ENCODE results near the gene PI4KA. TPM values are rescaled to one million over a fixed set of nuclear protein-coding genes. Genes with fewer than 3 reads are reported as not detected.
A peak's percentile ranks its signal among the peaks of the same experiment; 100 is the strongest.
"Not testable (repeated sequence)": the region's sequence is repeated elsewhere in the genome, so short reads cannot be mapped to it uniquely, and the experiment has no call there.

The PI4KA gene
- total RNA-seq, 4 donors from 2014 or later, result 62.1 to 97.2 (median 86.9) TPM

DNA sequence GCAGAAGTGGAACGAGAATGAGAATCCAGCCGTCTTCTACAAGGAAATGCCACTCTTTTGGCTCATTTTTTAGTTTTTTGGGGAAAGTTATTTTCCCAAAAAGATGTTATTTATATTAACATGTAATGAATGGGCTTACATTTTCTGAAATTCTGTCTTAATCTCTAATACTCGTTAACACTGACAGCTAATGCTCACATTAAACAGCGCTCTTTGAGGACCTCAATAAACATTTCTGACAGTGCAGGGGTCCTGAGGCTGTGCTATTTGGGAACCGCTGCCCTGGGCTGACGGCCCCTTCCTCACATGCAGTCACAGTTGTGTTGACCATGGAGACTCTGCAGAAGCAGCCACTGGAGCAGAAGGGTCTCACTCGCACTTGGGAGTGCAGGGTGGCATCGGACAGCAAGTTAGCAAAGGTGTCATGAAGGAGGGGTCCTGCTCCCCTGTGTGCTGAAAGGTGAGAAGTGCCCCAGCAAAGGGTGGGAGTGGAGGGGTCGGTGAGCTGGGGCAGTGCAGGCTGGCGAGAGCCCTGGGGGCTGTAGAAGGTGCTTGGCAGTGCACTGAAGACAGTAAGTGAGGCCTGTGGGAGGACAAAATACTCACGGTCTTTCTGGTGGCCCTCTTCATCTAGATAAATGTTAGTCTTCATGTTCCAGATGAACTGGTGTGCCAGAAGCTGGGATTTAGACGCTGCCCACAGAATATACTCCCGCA lies 137.8 kb downstream of the PI4KA start:
- DNase-seq (ENCODE audit: low spot score) (no peak), ATAC-seq (ENCODE audit: low FRiP score) (no peak)
- TF ChIP-seq, protein P1, sequence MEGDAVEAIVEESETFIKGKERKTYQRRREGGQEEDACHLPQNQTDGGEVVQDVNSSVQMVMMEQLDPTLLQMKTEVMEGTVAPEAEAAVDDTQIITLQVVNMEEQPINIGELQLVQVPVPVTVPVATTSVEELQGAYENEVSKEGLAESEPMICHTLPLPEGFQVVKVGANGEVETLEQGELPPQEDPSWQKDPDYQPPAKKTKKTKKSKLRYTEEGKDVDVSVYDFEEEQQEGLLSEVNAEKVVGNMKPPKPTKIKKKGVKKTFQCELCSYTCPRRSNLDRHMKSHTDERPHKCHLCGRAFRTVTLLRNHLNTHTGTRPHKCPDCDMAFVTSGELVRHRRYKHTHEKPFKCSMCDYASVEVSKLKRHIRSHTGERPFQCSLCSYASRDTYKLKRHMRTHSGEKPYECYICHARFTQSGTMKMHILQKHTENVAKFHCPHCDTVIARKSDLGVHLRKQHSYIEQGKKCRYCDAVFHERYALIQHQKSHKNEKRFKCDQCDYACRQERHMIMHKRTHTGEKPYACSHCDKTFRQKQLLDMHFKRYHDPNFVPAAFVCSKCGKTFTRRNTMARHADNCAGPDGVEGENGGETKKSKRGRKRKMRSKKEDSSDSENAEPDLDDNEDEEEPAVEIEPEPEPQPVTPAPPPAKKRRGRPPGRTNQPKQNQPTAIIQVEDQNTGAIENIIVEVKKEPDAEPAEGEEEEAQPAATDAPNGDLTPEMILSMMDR (IDR thresholded peaks at IDR 0.05), result no peak

GRCh38 chr22:20718727-20719126 lies 139.9 kb downstream of the PI4KA start:
- DNase-seq (ENCODE audit: low spot score); ATAC-seq (ENCODE audit: low FRiP score): not testable (repeated sequence)

DNA sequence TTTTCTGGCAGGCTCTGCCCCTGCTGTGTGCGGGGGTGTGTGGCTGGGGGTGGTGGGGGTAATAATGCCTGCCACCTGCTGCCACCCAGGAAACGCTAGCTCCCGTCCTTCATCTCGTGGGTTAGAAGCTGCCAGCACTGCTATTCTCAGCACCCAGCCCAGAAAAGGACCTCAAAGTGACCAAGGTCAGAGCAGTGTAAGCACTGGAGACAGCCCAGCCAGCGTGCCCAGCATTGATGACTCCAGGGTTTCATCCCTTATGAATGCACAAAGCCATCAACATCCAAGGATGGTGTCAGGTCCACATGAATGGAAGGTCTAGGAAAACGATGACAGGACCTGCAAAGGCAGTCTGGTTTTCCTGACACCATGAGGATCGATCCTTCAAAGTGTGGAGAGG lies 140.6 kb downstream of the PI4KA start:
- ATAC-seq (ENCODE audit: low FRiP score); DNase-seq (ENCODE audit: low spot score): not testable (repeated sequence)

- not testable (repeated sequence) for DNase-seq (ENCODE audit: low spot score); ATAC-seq (ENCODE audit: low FRiP score)
Measured at GRCh38 chr22:20717213-20717866, 141.3 kb downstream of the PI4KA start.

- not testable (repeated sequence) for DNase-seq (ENCODE audit: low spot score); ATAC-seq (ENCODE audit: low FRiP score)
Measured at GRCh38 chr22:20713116-20713515, 145.5 kb downstream of the PI4KA start.

- not testable (repeated sequence) for DNase-seq (ENCODE audit: low spot score); ATAC-seq (ENCODE audit: low FRiP score)
Measured at GRCh38 chr22:20709966-20710365, 148.6 kb downstream of the PI4KA start.

DNA sequence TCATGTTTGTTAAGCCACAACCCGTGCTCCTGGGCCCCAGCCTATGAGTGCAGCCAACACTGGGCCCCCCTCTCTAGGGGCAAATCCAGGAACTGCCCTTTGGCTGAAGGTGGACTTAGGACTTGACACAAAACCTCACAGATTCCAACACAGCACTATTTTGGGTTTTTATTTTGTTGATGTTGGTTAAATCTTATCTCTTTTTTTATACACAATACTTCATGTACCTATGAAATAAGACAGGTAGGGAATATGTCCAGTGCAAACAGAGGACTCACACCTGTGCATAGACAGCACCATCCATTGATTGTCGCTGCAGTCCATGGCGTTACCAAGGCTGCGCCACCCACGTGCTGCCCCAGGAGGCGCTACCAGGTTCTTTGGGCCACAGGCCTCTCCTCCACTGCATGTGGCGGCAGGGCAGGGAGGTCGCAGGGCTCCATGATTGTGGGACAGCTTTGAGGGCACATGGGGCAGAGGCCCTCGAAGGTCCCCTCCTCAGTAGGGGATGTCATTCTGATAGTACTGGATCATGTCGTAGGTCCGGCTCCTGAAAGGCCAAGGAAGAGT lies 151.0 kb downstream of the PI4KA start:
- not testable (repeated sequence) for DNase-seq (ENCODE audit: low spot score); ATAC-seq (ENCODE audit: low FRiP score)

- ATAC-seq (ENCODE audit: low FRiP score), result peak; percentile 0
- DNase-seq (ENCODE audit: low spot score), result not testable (repeated sequence)
Measured at GRCh38 chr22:20703816-20704609, 154.6 kb downstream of the PI4KA start.

DNA sequence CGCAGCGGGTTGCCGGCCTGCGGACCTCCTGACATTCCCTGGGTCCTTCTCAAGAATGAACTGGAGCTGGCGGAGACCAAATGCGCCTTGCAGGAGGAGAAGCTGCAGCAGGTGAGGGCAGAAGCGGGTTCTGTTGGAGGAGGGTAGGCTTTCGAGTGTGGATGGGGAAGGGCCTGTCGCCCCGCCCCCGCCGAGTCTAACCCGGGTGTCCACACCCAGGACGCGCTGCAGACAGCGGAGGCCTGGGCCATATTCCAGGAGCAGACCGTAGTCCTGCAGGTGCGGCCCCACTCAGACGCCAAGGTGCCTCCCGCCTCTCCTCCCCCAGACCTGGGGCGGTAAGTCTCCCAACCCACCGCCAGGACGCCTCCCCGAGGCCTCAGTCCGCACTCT lies 155.2 kb downstream of the PI4KA start:
- ATAC-seq (ENCODE audit: low FRiP score), result peak; percentile 45
- DNase-seq (ENCODE audit: low spot score), result not testable (repeated sequence)

GRCh38 chr22:20702546-20703413 lies 155.8 kb downstream of the PI4KA start:
- peak; percentile 96 for DNase-seq (ENCODE audit: low spot score)
- peak; percentile 92 for ATAC-seq (ENCODE audit: low FRiP score)

DNA sequence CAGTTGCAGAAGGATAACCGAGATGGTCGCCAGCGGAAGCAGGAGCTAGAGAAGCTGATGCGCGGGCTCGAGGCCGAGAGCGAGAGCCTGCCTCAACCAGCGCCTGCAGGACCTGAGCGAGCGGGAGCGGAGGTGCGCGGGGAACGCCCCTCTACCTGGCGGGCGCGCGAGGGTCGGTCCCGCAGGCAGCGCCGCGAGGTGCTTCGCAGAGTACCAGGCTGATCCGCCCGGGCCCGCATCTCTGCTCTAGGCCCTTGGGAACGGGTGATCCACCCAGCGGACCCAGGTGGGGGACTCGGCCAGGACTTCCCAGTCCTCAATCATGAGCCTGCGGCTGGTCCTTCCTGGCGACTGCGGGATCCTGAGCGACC lies 156.5 kb downstream of the PI4KA start:
- DNase-seq (ENCODE audit: low spot score), result not testable (repeated sequence)
- ATAC-seq (ENCODE audit: low FRiP score), result peak; percentile 16

DNA sequence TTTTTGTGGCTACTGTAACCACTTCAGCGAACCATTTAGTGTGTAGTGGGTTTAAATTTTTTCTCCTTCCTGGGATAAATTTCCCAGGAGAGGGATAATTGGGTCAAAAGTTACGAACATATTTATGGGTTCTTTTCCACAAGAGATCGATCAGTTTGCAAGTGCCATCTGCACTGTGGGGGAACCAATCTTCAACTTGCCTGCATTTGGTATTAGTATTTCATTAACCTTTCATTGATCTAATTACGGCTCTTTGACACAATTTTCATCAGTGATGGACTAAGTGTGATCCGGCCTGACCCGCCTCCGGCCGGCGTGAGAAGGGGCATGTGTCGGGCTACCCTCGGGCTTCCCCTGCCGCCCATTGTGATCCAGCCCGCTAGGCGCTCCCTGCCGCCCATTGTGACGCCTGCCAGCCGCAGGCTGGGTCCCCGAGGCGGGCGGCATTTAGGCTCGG lies 156.9 kb downstream of the PI4KA start:
- not testable (repeated sequence) for ATAC-seq (ENCODE audit: low FRiP score); DNase-seq (ENCODE audit: low spot score)

GRCh38 chr22:20700347-20700746 lies 158.3 kb downstream of the PI4KA start:
- DNase-seq (ENCODE audit: low spot score), result not testable (repeated sequence)

DNA sequence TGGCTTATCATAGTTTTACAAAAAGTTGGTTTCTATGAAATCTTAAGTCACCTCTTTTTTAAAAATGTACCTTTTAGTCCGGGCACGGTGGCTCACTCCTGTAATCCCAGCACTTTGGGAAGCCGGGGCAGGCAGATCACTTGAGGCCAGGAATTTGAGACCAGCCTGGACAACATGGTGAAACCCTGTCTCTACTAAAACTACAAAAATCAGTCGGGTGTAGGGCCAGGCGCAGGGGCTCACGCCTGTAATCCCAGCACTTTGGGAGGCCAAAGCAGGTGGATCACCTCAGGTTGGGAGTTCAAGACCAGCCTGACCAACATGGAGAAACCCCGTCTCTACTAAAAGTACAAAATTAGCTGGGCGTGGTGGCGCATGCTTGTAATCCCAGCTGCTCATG lies 158.8 kb downstream of the PI4KA start:
- not testable (repeated sequence) for DNase-seq (ENCODE audit: low spot score); ATAC-seq (ENCODE audit: low FRiP score)

More at GRCh38 chr22:20700347-20700746, 158.3 kb downstream of the PI4KA start:
- not testable (repeated sequence) for ATAC-seq (ENCODE audit: low FRiP score)

DNA sequence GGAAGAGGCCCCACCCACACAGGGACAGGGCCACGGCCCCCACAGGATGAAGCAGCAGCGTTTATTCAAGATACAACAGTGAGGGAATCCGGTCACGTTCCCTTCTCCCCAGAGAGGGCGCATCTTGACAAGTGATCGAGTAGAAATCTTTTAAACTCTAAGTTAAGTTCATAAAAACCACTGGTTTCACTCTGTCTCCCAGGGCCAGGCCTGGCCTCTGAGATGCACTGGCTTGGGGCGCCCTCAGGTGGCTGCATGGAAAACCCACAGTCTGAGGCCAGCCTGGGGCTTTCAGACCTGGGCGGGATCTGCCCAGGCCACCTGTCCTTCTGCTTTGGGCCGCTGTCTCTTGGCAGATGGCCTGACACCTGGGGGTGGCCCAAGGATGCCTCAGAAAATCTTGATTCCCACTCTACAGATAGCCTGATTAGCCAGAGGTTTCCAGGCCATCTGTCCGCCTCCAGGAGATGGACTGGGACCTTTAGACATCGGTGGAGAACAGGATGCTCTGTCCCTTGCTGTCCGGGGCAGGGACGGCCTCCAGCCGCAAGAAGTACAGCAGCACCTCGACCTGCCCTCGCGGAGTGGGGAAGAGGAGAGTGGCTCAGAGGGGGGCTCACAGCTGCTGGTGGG lies 161.0 kb downstream of the PI4KA start:
- not testable (repeated sequence) for ATAC-seq (ENCODE audit: low FRiP score); DNase-seq (ENCODE audit: low spot score)

DNA sequence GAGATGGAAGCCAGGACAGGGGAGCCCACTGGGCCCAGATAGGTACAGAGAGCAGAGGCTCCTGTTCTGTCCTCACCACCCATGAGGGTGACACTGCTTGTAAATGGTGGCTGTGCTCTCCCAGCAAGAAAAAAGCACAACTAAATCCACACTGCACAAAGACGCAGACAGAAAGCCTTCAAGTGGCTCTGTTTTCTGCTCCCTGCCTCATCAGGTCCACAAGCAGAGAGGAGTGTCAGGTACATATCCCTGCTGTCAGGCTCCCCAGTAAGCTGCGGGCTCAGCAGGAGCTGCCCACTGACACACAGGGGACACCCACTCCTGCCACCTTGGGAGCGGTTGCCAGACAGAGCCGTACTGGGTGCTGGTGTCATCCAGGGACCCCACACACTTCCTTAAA lies 162.6 kb downstream of the PI4KA start:
- ATAC-seq (ENCODE audit: low FRiP score); DNase-seq (ENCODE audit: low spot score): not testable (repeated sequence)

- not testable (repeated sequence) for ATAC-seq (ENCODE audit: low FRiP score); DNase-seq (ENCODE audit: low spot score)
Measured at GRCh38 chr22:20695205-20695604, 163.4 kb downstream of the PI4KA start.

Data from omental fat pad (tissue), 4 donors.